Activated B cell treated with CpG ODN at 0.5 μM for 24 hours (primary cell): Measurements from ENCODE around the gene CADPS. TPM values are rescaled to one million over a fixed set of nuclear protein-coding genes. Genes with fewer than 3 reads are reported as not detected.

Experiments
- ATAC-seq: fragments of 200-7000 bp; cut with Tn5 transposase; one replicate; pipeline ENCODE4 v1.10.0; 2021; ENCODE audit warnings: low read depth, mild to moderate bottlenecking, moderate library complexity
- CTCF ChIA-PET: fragments of 350-600 bp; sonication (Branson Sonifier 250); formaldehyde crosslinking; loops from one replicate; lab custom pipeline; 2021; ENCODE audit warnings: antibody characterized with exemption; lab: Charles Lee
- POLR2A ChIA-PET: fragments of 350-600 bp; sonication (Branson Sonifier 250); formaldehyde crosslinking; loops from one replicate; lab custom pipeline; 2021; ENCODE audit warnings: antibody characterized with exemption; lab: Charles Lee
- DNase-seq: peaks from one replicate; pipeline ENCODE4 v3.0.0; 2022
- H3K27ac Mint-ChIP-seq: one replicate; pipeline ENCODE4 v1.8.0; 2020; ENCODE audit warnings: mixed read lengths
- H3K27me3 Mint-ChIP-seq: one replicate; pipeline ENCODE4 v1.8.0; 2021; ENCODE audit warnings: mixed read lengths
- H3K36me3 Mint-ChIP-seq: one replicate; pipeline ENCODE4 v1.8.0; 2021; ENCODE audit warnings: low read depth, mixed read lengths
- H3K4me1 Mint-ChIP-seq: one replicate; pipeline ENCODE4 v1.8.0; 2021; ENCODE audit warnings: mixed read lengths
- H3K4me3 Mint-ChIP-seq: one replicate; pipeline ENCODE4 v1.8.0; 2020; ENCODE audit warnings: mild to moderate bottlenecking, mixed read lengths
- H3K9me3 Mint-ChIP-seq: one replicate; pipeline ENCODE4 v1.8.0; 2020; ENCODE audit warnings: mixed read lengths
- CTCF ChIP-seq: fragments of 200-600 bp; IDR thresholded peaks from one replicate; pipeline ENCODE4 v1.8.0; 2022; ENCODE audit warnings: antibody characterized with exemption, mild to moderate bottlenecking
- intact Hi-C: fragments of 100-400 bp; cut with micrococcal nuclease; formaldehyde crosslinking; loops from one replicate; pipeline ENCODE4 v1.15.1; 2024
- total RNA-seq: library from RNA; stranded (reverse); gene quantifications from 2 replicates; pipeline ENCODE4 v1.2.3, GENCODE V29; 2022

The CADPS gene
- total RNA-seq, 1 donor from 2014 or later, result not detected

GRCh38 chr3:62493109-62493801 is 382.0 kb downstream of the CADPS start:
- CTCF ChIA-PET, result no interaction called here
- no peak for DNase-seq
- no peaks in the 10 kb centered on the region for H3K9me3 Mint-ChIP-seq
- H3K36me3 Mint-ChIP-seq, result no peaks in the 10 kb centered on the region
- no peak for TF ChIP-seq CTCF
- no peaks in the 10 kb centered on the region for H3K4me1 Mint-ChIP-seq
- intact Hi-C loops, result no loop called here
- POLR2A ChIA-PET, result no interaction called here
- no peak for ATAC-seq
- no peak overlapping the region for H3K27ac Mint-ChIP-seq
- no peak overlapping the region for H3K4me3 Mint-ChIP-seq
- H3K27me3 Mint-ChIP-seq, result no peaks in the 10 kb centered on the region

GRCh38 chr3:62482961-62483360 is 392.3 kb downstream of the CADPS start:
- intact Hi-C loops, result no loop called here
- no peak for TF ChIP-seq CTCF

GRCh38 chr3:62481962-62482361 is 393.3 kb downstream of the CADPS start:
- ATAC-seq (no peak), DNase-seq (no peak)
- Mint-ChIP-seq H3K4me1 (no peaks in the 10 kb centered on the region), H3K27ac (no peak overlapping the region), H3K36me3 (no peaks in the 10 kb centered on the region), H3K27me3 (no peaks in the 10 kb centered on the region), H3K9me3 (no peaks in the 10 kb centered on the region), H3K4me3 (no peak overlapping the region)
- ChIA-PET CTCF (no interaction called here), POLR2A (no interaction called here)
- no peak for TF ChIP-seq CTCF
- intact Hi-C loops, result no loop called here

More at GRCh38 chr3:62482961-62483360, 392.3 kb downstream of the CADPS start:
- CTCF ChIA-PET, result no interaction called here
- H3K4me3 Mint-ChIP-seq, result no peak overlapping the region
- no peak for DNase-seq
- no peaks in the 10 kb centered on the region for H3K27me3 Mint-ChIP-seq
- H3K9me3 Mint-ChIP-seq, result no peaks in the 10 kb centered on the region
- H3K4me1 Mint-ChIP-seq, result no peaks in the 10 kb centered on the region
- no peak for ATAC-seq
- H3K36me3 Mint-ChIP-seq, result no peaks in the 10 kb centered on the region
- no peak overlapping the region for H3K27ac Mint-ChIP-seq
- POLR2A ChIA-PET, result no interaction called here

GRCh38 chr3:62480056-62480455 is 395.2 kb downstream of the CADPS start:
- Mint-ChIP-seq H3K36me3 (no peaks in the 10 kb centered on the region), H3K27me3 (no peaks in the 10 kb centered on the region), H3K9me3 (no peaks in the 10 kb centered on the region), H3K27ac (no peak overlapping the region), H3K4me1 (no peaks in the 10 kb centered on the region), H3K4me3 (no peak overlapping the region)
- TF ChIP-seq CTCF, result no peak
- intact Hi-C loops, result no loop called here
- ATAC-seq (no peak), DNase-seq (no peak)
- ChIA-PET CTCF (no interaction called here), POLR2A (no interaction called here)

- Mint-ChIP-seq H3K4me1 (no peaks in the 10 kb centered on the region), H3K9me3 (no peaks in the 10 kb centered on the region), H3K4me3 (no peak overlapping the region), H3K27me3 (no peaks in the 10 kb centered on the region), H3K27ac (no peak overlapping the region), H3K36me3 (no peaks in the 10 kb centered on the region)
- TF ChIP-seq CTCF, result no peak
- DNase-seq, result no peak
- intact Hi-C loops, result no loop called here
- ATAC-seq, result no peak
- CTCF ChIA-PET, result no interaction called here
- POLR2A ChIA-PET, result no interaction called here
These were observed 395.9 kb downstream of the CADPS start for GRCh38 chr3:62479326-62479725.
